ENCODE results near the gene UNC45A.

Gene UNC45A

DNA sequence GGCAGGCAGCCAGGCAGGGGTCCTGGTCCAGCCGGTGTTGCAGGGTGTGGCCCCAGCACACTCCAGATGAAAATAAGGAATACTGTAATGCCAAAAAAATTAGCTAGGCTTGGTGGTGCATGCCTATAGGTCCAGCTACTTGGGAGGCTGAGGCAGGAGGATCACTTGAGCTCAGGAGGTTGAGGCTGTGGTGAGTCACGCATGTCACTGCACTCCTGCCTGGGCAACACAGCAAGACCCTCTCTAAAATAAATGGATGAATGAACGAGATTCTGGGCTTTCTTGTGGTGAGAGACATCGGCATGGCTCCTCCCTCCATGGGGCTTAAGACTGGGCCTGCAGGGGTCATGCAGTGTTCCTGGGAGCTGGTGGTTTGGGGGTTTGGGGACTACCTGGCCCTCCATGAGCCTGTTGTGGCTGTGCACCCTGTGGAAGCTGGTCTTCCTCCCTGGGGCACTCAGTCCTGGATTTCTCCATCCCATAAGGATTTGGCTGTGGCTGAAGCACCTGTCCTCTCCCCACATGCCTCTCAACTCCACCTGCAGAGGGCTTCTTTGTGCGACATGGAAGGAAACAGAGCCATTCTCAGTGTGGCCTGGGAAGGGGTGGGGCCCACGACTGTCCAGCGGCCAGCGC, 12.0 kb downstream of the UNC45A start:
- no peak for DNase-seq

DNA sequence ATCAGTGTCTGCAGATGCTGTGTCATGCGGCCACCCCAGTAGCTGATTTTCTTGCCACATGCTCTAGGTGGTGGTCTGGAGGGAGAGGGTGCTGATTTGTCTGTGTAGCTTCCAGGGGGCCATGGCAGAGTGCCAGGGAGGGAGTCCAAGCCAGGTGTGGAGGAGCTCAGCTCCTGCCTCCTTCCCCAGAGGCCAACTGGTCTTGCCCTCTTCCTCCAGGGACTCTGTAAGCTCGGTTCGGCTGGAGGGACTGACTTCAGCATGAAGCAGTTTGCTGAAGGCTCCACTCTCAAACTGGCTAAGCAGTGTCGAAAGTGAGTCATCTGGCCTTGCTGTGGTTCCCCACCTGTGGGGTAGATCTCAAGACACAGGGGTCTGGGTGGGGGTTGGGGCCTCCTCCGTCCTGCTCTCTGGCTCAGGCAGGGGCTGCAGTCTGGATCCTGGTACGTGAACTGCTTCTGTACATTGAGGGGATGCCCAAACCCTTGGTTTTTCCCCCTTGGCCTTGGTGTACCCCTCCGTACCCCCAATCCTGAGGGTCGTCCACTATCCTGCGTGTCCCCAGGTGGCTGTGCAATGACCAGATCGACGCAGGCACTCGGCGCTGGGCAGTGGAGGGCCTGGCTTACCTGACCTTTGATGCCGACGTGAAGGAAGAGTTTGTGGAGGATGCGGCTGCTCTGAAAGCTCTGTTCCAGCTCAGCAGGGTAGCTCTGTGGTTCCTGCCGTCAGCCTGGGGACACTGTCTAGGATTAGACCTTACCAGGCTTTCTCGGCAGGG, 12.7 kb downstream of the UNC45A start:
- no peak for DNase-seq

DNA sequence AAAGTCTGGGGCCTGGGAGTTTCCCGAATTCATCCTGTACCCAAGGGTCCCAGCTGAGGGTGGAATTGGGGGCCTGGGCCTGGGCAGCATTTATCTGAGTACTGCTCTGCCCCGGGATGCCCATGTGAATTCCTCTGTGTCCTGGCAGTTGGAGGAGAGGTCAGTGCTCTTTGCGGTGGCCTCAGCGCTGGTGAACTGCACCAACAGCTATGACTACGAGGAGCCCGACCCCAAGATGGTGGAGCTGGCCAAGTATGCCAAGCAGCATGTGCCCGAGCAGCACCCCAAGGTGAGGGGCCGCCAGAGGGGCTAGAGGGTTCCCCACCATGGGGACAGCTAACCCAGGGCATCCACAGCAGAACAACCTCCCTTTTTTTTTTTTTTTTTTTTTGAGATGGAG, 13.4 kb downstream of the UNC45A start:
- DNase-seq, result no peak

DNA sequence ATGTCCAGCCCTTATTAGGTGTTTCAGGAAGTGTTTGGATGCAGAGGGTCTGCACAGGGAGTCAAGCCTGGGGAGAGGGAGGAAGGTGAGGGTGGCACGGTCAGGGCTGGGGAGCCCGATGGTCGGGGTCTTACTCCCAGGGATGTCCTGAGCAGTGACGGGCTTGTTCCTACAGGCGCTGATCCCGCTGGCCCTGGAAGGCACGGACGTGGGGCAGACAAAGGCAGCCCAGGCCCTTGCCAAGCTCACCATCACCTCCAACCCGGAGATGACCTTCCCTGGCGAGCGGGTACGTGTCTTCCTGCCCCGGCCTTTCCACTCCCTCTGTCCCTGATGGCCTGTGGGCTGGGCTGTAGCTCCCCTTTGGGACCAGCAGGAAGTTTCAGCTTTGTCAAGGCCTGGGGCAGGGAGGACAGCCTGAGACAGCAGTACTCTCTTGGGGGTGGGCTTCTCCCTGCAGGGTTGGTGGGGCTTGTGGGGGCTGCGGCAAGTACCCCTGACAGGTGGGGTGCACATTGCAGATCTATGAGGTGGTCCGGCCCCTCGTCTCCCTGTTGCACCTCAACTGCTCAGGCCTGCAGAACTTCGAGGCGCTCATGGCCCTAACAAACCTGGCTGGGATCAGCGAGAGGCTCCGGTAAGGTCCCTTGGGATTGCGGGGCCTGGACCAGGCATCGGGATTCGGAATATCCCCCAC, 15.0 kb downstream of the UNC45A start:
- DNase-seq, result no peak

DNA sequence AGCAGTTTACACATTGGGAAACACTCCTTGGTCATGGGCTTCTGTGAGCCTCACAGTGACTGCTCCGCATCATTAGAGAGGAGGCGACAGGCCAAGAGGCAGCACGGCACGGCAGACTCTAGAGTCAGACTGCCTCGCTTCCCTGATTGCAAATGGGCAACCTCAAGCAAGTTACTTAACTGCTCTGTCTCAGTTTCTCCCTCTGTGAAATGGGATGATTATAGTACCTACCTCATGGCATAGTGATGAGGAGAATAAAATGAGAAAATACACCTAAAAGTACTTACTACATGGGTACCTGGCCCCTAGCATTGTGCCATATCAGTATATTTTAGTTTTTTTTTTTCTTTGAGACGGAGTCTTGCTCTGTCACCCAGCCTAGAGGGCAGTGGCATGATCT, 15.6 kb downstream of the UNC45A start:
- DNase-seq, result no peak

DNA sequence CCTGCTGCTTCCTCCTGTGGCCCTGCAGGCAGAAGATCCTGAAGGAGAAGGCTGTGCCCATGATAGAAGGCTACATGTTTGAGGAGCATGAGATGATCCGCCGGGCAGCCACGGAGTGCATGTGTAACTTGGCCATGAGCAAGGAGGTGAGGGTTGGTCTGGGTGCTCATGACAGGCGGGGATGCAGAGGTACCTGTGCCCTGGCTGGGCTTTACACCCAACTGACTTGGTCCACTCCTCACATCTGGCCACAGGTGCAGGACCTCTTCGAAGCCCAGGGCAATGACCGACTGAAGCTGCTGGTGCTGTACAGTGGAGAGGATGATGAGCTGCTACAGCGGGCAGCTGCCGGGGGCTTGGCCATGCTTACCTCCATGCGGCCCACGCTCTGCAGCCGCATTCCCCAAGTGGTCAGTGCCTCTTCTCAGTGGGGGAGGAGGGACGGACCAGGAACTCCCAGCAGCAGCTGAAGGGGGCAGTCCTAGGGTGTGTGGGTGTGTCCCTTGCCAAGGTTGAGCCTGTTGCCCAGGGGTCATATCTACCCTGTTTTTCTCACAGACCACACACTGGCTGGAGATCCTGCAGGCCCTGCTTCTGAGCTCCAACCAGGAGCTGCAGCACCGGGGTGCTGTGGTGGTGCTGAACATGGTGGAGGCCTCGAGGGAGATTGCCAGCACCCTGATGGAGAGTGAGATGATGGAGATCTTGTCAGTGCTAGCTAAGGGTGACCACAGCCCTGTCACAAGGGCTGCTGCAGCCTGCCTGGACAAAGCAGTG, 18.0 kb downstream of the UNC45A start:
- DNase-seq, result no peak

DNA sequence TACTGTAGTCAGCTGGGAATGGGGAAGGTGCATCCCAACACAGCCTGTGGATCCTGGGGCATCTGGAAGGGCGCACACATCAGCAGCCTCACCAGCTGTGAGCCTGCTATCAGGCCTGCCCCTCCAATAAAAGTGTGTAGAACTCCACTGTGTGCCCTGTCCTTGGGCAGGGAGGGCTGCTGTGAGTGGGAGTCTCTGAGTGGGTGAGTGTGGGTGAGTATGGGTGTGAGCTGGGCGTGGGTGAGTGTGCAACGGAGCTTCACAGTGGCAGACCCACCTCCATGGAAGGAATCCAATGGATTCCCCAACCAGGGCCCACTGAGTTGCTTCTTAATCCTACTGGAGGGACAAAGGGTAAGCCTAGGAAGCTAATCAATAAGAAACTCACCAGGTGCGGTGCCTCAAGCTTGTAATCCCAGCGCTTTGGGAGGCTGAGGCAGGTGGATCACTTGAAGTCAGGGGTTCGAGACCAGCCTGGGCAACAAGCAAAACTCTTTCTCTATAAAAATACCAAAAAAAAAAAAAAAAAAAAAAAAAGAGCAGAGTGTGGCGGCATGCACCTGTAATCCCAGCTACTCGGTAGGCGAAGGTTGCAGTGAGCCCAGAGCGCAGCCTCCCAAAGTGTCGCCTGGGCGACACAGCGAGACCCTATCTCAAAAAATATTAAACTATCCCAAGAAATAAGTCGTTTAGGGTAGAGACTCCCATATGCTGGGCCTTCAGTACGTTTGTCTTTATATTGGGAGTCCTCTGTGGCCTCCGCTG, 19.0 kb downstream of the UNC45A start:
- DNase-seq, result no peak

DNA sequence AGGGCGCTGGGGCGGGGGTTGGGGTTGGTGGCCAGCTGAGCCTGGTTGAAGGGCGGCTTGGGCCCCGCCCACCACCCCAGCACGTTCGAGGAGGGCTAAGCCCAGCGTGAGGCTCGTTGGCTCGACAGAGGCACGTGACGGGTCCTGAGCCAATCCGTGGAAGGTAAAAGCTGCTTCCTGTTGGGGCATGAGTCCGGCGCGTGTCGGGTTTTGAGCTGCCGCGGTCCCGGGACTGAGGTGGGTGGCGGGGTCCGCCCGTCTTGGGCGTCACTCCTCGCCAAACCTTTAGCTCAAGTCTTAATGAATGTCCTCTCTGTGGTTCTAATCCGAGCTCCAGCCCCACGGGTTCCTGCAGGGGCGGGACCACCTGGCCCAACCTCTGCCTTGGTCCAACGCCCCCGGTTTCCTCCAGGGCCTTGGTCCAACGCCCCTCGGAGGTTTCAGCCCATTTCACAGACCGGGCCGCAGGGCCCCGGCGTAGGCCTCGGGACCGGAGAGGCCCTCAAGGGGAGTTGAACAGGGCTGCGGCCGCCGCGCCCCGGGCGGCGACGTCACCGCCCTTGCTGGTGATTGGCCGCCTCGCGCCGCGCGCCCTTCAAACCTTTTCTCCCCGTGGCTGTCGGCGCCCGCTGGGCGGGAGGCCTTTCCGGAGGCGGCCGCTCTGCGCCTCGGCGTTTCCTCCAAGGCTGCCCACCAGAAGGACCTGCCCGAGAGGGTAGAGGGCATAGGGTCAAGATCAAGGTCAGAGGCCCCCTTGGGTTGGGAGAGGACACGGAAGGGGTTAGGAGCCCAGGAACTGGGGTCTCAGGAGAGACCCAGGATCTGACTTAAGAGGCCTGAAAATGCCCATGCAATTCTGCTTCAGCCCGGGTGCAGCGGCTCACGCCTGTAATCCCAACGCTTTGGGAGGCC, 19.9 kb downstream of the UNC45A start, which contains the start of gene RCCD1:
Gene RCCD1 (plus strand): TSS at position 173 of the 912 bp plus-strand sequence. CDS start 1,851 bp downstream, outside the sequence.
- peak; percentile 72 for DNase-seq

DNA sequence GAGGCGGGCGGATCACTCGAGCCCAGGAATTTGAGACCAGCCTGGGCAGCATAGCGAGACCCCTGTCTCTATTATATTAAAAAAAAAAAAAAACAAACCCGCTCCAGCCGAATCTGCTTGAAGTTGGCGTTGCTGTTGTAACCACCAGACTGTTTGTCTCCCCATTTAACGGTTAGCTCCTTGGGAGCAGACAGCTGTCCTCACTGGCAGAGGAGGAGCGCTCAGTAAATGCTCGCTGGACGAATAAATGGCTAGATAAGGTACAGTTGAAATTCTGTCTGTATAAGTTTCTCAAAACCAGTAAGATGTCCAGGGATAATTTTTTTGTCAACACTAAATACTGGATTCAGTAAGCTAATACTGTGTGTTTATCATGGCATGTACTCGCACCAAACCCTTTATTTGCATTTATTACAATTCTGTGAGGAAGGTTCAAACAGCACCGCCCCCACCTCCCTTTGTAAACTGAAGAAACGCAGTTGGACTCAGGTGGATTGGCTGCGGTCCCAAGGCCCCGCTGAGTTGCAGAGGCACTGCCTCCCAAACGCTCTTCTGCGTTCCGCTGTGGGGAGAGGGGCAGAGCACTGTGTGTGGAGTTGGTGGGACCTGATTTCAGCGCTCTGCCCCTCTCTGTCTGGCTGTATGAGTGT, 20.7 kb downstream of the UNC45A start:
- DNase-seq, result no peak

DNA sequence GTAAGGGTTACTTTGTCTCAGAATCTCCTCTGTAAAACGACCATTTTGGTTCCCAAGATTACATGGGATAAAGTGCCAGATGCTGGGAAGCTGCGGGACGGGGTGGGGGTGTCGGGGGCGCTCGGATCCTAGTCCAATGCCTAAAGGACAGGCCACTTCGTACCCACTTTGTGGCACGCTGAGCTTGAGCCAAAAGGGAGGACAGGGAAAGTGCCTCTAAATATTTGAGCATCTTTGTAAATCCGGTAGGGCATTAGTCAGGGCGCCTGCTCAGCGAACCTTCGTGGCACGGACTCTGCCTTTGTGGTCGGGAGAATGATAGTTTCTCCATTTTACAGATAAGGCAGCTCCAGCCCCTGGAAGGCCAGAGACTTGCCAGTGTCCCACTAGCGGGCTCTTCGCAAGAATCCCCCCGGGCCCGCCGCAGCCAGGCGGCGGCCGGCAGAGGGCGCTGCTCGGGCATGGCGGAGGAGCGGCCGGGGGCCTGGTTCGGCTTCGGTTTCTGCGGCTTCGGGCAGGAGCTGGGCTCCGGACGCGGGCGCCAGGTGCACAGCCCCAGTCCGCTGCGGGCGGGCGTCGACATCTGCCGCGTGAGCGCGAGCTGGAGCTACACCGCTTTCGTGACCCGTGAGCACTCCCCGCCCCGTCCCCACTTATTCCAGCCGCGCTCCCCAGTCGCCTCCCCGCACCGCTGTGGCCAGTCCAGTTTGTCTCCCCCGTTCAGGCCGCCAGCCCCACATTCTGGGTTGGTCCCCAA, 21.4 kb downstream of the UNC45A start:
- DNase-seq, result peak; percentile 4

DNA sequence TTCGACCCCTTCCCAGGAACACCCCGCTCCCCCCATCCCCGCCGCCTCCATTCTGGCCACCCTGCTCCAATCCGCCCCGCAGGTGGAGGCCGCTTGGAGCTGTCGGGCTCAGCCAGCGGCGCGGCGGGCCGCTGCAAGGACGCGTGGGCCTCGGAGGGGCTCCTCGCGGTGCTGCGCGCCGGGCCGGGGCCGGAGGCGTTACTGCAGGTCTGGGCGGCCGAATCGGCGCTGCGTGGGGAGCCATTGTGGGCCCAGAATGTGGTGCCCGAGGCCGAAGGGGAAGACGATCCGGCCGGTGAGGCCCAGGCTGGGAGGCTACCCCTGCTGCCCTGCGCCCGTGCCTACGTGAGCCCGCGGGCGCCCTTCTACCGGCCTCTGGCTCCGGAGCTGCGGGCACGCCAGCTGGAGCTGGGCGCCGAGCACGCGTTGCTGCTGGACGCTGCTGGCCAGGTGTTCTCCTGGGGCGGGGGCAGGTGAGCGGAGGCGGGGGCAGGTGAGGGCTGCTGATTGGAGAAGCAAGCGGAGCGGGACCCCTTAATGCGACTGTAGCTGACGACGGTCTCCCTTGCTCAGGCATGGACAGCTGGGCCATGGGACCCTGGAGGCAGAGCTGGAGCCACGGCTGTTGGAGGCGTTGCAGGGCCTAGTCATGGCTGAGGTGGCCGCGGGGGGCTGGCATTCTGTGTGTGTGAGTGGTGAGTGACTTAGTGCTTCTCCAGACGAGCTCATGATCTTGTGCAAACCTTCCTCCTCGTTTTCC, 22.1 kb downstream of the UNC45A start:
- no peak for DNase-seq

DNA sequence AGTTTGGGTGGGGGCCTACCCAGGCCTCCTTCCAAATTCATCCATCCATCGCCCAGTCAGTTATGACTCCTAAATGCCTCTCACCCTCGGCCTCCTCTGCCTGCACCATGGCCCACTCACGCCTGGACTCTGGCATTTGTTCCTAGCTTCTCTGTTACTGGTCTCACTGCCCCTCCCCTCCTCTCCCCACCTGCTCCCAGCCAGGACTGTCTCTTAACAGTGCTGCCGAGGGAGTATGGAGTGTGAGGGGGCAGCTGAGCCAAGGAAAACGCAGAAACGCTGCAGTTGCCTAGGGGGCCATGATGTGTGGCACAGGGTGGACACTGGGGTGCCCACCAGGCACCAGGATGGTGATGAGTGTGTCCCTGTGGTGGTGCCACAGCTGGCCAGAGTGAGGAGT, 22.7 kb downstream of the UNC45A start:
- no peak for DNase-seq

DNA sequence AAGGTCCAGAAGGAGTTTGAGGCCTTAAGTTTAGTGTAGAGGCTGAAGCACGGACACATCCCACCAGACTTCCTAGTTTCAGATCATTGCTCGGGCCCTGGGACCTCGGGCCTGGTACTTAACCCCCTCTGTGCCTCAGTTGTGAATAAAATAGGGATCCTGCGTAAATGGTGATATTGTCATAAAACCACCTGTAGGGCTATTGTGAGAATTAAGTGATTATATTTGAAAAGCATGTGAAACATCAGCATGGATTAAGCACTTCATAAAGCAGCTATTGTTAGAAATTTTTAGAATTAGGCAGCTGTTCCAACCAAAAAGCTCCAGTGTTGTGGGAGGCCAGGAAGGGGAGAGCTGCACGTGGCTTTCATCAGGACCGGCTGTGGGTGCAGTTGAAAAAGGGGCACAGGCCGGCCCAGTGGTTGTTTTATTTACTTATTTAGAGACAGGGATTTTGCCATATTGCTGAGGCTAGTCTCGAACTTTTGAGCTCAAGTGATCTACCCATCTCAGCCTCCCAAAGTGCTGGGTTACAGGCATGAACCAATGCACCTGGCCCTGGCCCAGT, 24.0 kb downstream of the UNC45A start:
- DNase-seq, result no peak

DNA sequence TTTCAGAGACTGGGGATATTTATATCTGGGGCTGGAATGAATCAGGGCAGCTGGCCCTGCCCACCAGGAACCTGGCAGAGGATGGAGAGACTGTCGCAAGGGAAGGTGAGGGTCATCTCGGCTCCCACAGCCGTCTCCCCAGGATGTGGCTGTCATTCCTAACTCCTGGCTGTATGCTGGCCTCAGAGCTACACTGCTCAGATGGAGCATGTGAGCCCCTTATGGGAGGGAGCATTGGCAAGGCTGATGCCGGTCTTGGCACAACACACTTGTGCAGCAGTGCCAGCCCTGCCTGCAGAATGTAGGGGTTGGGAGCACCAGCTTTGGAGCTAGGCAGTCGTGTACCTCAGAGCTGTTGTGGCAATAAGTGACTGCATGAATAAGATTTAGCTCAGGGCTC, 24.8 kb downstream of the UNC45A start:
- DNase-seq, result no peak

DNA sequence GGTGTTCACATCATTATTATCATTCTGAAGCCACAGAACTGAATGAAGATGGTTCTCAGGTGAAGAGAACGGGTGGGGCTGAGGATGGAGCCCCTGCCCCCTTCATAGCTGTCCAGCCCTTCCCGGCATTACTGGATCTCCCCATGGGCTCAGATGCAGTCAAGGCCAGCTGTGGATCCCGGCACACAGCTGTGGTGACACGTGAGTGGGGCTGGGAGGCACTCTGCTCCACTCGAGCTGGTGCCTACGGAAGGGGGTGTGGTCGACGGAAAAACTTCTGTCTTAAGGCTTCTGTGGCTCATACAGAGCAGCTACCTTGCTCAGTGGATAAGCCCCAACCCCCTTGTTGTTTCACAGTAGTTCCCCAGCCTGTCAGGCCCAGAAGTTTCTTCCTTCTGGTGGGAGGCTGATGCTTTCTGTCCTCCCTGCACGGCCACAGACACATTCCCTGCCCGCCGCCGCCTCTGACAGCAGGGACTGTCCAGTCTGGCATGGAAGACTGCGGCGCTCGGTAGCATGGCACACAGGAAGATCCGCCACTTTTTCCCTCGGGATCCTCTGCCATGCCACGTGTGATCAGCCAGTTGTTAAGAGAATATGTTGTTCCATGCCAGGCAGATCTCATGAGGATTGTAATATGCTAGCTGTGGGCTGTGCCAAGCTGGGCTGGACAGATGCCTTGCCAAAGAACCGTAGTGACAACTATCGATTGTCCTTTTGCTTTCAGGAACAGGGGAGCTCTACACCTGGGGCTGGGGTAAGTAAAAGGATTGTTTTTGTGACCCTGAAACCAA, 25.4 kb downstream of the UNC45A start:
- DNase-seq, result no peak

DNA sequence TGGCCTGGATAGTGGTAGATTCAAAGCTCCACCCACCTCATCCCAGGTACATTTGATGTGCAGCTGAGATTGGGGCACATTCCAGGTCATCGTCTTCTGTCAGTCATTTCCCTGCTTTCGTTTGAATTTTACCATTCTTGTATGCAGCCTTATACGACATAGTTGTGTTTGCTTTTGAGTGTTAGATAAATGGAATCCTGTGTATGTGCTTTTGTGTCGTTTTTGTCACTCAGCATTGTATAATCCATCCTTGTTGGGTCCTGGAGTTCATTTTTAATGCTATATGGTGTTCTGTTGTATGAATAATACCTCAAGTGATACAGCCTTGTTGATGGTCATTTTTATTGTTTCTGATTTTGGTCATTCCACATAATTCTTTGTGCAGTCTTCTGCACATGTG, 26.9 kb downstream of the UNC45A start:
- DNase-seq, result no peak

DNA sequence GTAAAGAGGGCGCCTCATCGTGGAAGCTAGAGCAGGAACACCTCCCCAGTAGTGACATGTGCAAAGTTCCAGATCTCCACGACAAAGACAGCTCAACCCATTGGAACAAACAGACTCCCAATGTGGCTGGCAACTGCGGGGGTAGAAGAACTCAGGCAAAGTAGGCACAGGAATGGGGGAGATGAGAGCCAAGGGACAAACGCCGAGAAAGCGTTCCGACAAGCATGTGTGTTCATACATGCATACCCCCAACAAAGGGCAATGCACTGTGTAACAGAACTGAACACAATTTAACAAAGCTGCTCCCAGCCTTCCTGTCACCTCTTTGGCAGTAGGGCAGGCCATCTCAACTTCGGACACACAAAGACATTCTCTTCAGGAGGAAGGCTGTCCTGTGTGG, 31.2 kb downstream of the UNC45A start:
- no peak for DNase-seq

DNA sequence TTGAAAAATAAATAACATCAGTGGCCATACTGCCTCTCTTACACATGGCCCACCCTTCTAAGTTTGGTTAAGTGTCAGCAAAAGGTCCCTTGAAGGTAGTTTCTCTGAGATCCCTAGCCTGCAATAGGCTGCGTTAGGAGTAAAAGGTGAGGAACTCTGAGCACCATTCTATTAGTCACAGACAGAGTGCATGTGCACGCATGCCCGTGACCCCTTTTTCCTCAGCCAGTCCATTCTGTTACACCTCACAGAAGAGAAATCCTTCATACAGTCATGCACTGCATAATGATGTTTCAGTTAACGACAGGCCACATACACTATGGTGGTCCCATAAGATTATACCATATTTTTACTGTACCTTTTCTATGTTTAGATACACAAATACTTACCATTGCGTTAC, 32.1 kb downstream of the UNC45A start:
- DNase-seq, result no peak
